Activated naive CD8-positive, alpha-beta T cell treated with anti-CD3 and anti-CD28 coated beads, Interleukin-2, amount 10 ng/mL, durations not matched to agents 7 days and 5 days (primary cell): ENCODE results near the gene SLC7A8. TPM values are rescaled to one million over a fixed set of nuclear protein-coding genes. Genes with fewer than 3 reads are reported as not detected.
"Not testable (repeated sequence)": the region's sequence is repeated elsewhere in the genome, so short reads cannot be mapped to it uniquely, and the experiment has no call there.

ENCODE experiments used
- ATAC-seq: fragments of 150-1000 bp; cut with Tn5 transposase; one replicate; pipeline ENCODE4 v1.10.0; 2021; ENCODE audit warnings: low read depth, moderate library complexity
- POLR2A ChIA-PET: fragments of 350-600 bp; sonication (Branson Sonifier 250); formaldehyde crosslinking; loops from one replicate; lab custom pipeline; 2021; ENCODE audit warnings: antibody characterized with exemption; lab: Charles Lee
- DNase-seq: peaks from one replicate; pipeline ENCODE4 v3.0.0; 2021
- H3K27ac Mint-ChIP-seq: one replicate; pipeline ENCODE4 v1.8.0; 2022; ENCODE audit warnings: mild to moderate bottlenecking, mixed read lengths
- H3K27me3 Mint-ChIP-seq: one replicate; pipeline ENCODE4 v1.8.0; 2022; ENCODE audit warnings: mild to moderate bottlenecking, moderate library complexity, mixed read lengths
- H3K36me3 Mint-ChIP-seq: one replicate; pipeline ENCODE4 v1.8.0; 2021; ENCODE audit warnings: mild to moderate bottlenecking, mixed read lengths
- H3K4me1 Mint-ChIP-seq: one replicate; pipeline ENCODE4 v1.8.0; 2021; ENCODE audit warnings: mixed read lengths
- H3K4me3 Mint-ChIP-seq: one replicate; pipeline ENCODE4 v1.8.0; 2022; ENCODE audit warnings: mild to moderate bottlenecking, moderate library complexity, mixed read lengths
- H3K9me3 Mint-ChIP-seq: one replicate; pipeline ENCODE4 v1.8.0; 2021; ENCODE audit warnings: mixed read lengths
- total RNA-seq, 2 experiments: library from RNA; stranded (reverse); gene quantifications; one replicate each; pipeline ENCODE4 v1.2.3, GENCODE V29; 2021

SLC7A8 gene
- total RNA-seq, 2 experiments from 2014 or later: 1.8 to 3.1 TPM

GRCh38 chr14:23199141-23199540, 15.7 kb upstream of the SLC7A8 start:
- H3K27me3 Mint-ChIP-seq, H3K27ac Mint-ChIP-seq, H3K4me3 Mint-ChIP-seq, H3K36me3 Mint-ChIP-seq, ATAC-seq, H3K9me3 Mint-ChIP-seq, POLR2A ChIA-PET, DNase-seq, H3K4me1 Mint-ChIP-seq: not testable (repeated sequence)

GRCh38 chr14:23196487-23196886, 13.0 kb upstream of the SLC7A8 start:
- peaks cover 15% of the 10 kb centered on the region for H3K27me3 Mint-ChIP-seq
- DNase-seq, H3K36me3 Mint-ChIP-seq, H3K9me3 Mint-ChIP-seq, H3K4me3 Mint-ChIP-seq, H3K27ac Mint-ChIP-seq, ATAC-seq, POLR2A ChIA-PET, H3K4me1 Mint-ChIP-seq: not testable (repeated sequence)

- POLR2A ChIA-PET: no interaction called here
- Mint-ChIP-seq H3K36me3 (no peaks in the 10 kb centered on the region), H3K4me1 (no peaks in the 10 kb centered on the region), H3K27ac (no peak overlapping the region), H3K4me3 (no peak overlapping the region), H3K27me3 (peaks cover 15% of the 10 kb centered on the region), H3K9me3 (no peaks in the 10 kb centered on the region)
- ATAC-seq: no peak
- no peak for DNase-seq
Observed at GRCh38 chr14:23195552-23196101, 12.2 kb upstream of the SLC7A8 start.

- no peak for DNase-seq
- H3K27me3 Mint-ChIP-seq: peaks cover 16% of the 10 kb centered on the region
- no peak for ATAC-seq
- no peak overlapping the region for H3K4me3 Mint-ChIP-seq
- no peaks in the 10 kb centered on the region for H3K4me1 Mint-ChIP-seq
- H3K27ac Mint-ChIP-seq: no peak overlapping the region
- no peaks in the 10 kb centered on the region for H3K9me3 Mint-ChIP-seq
- POLR2A ChIA-PET: no interaction called here
- H3K36me3 Mint-ChIP-seq: no peaks in the 10 kb centered on the region
Observed at GRCh38 chr14:23193432-23193831, 10.0 kb upstream of the SLC7A8 start.

GRCh38 chr14:23187925-23188324, 4.5 kb upstream of the SLC7A8 start:
- peaks cover 1% of the 10 kb centered on the region for H3K4me1 Mint-ChIP-seq
- H3K9me3 Mint-ChIP-seq: no peaks in the 10 kb centered on the region
- POLR2A ChIA-PET: interaction anchor here (2.1 kb wide), 1 partner anchor 67 kb away, joined by 9 read pairs; no protein-coding TSS in a partner anchor
- DNase-seq (no peak), ATAC-seq (no peak)
- no peaks in the 10 kb centered on the region for H3K36me3 Mint-ChIP-seq
- H3K27ac Mint-ChIP-seq: no peak overlapping the region
- no peak overlapping the region for H3K4me3 Mint-ChIP-seq
- peaks cover 11% of the 10 kb centered on the region for H3K27me3 Mint-ChIP-seq

GRCh38 chr14:23186913-23187654, 3.6 kb upstream of the SLC7A8 start:
- peaks cover 11% of the 10 kb centered on the region for H3K27me3 Mint-ChIP-seq
- no peaks in the 10 kb centered on the region for H3K9me3 Mint-ChIP-seq
- peaks cover 1% of the 10 kb centered on the region for H3K4me1 Mint-ChIP-seq
- ATAC-seq (peak; percentile 38), DNase-seq (no peak)
- no peak overlapping the region for H3K27ac Mint-ChIP-seq
- POLR2A ChIA-PET: interaction anchor here (1.2 to 2.1 kb wide), 2 partner anchors 66 to 67 kb away, joined by 3 to 9 read pairs; no protein-coding TSS in a partner anchor
- no peak overlapping the region for H3K4me3 Mint-ChIP-seq
- no peaks in the 10 kb centered on the region for H3K36me3 Mint-ChIP-seq

- no peak for DNase-seq
Observed at GRCh38 chr14:23185063-23185462, 1.6 kb upstream of the SLC7A8 start.

GRCh38 chr14:23183158-23183470, 346 bp downstream of the SLC7A8 start:
- DNase-seq (no peak), ATAC-seq (no peak)
- POLR2A ChIA-PET: interaction anchor here (3.6 kb wide), 1 partner anchor 63 kb away, joined by 17 read pairs; no protein-coding TSS in a partner anchor
- H3K27ac Mint-ChIP-seq: no peak overlapping the region
- no peaks in the 10 kb centered on the region for H3K36me3 Mint-ChIP-seq
- no peaks in the 10 kb centered on the region for H3K9me3 Mint-ChIP-seq
- no peak overlapping the region for H3K4me3 Mint-ChIP-seq
- H3K4me1 Mint-ChIP-seq: peaks cover 7% of the 10 kb centered on the region
- peaks cover 24% of the 10 kb centered on the region for H3K27me3 Mint-ChIP-seq

More at GRCh38 chr14:23185063-23185462, 1.6 kb upstream of the SLC7A8 start:
- no peaks in the 10 kb centered on the region for H3K36me3 Mint-ChIP-seq
- ATAC-seq: no peak
- POLR2A ChIA-PET: no interaction called here
- H3K27me3 Mint-ChIP-seq: peaks cover 20% of the 10 kb centered on the region
- H3K4me3 Mint-ChIP-seq: no peak overlapping the region
- H3K27ac Mint-ChIP-seq: no peak overlapping the region
- no peaks in the 10 kb centered on the region for H3K9me3 Mint-ChIP-seq
- H3K4me1 Mint-ChIP-seq: peaks cover 1% of the 10 kb centered on the region

GRCh38 chr14:23182372-23183157, 895 bp downstream of the SLC7A8 start:
- Mint-ChIP-seq H3K27me3 (peaks cover 24% of the 10 kb centered on the region), H3K4me1 (peaks cover 7% of the 10 kb centered on the region), H3K9me3 (no peaks in the 10 kb centered on the region), H3K4me3 (no peak overlapping the region), H3K27ac (no peak overlapping the region), H3K36me3 (no peaks in the 10 kb centered on the region)
- DNase-seq: peak; percentile 49
- POLR2A ChIA-PET: interaction anchor here (0.6 to 3.6 kb wide), 3 partner anchors 18 to 62 kb away, joined by 3 to 17 read pairs (median 4); no protein-coding TSS in a partner anchor
- ATAC-seq: peak; percentile 55

GRCh38 chr14:23181946-23182345, 1.5 kb downstream of the SLC7A8 start:
- DNase-seq (no peak), ATAC-seq (no peak)
- H3K4me1 Mint-ChIP-seq: peaks cover 7% of the 10 kb centered on the region
- peaks cover 24% of the 10 kb centered on the region for H3K27me3 Mint-ChIP-seq
- POLR2A ChIA-PET: interaction anchor here (0.6 to 3.6 kb wide), 3 partner anchors 18 to 61 kb away, joined by 3 to 17 read pairs (median 4); no protein-coding TSS in a partner anchor
- H3K4me3 Mint-ChIP-seq: no peak overlapping the region
- no peaks in the 10 kb centered on the region for H3K9me3 Mint-ChIP-seq
- no peak overlapping the region for H3K27ac Mint-ChIP-seq
- no peaks in the 10 kb centered on the region for H3K36me3 Mint-ChIP-seq

GRCh38 chr14:23181453-23181852, 2.0 kb downstream of the SLC7A8 start:
- POLR2A ChIA-PET: interaction anchor here (0.6 to 3.6 kb wide), 2 partner anchors 17 to 61 kb away, joined by 4 to 17 read pairs; no protein-coding TSS in a partner anchor
- Mint-ChIP-seq H3K27me3 (peaks cover 24% of the 10 kb centered on the region), H3K36me3 (no peaks in the 10 kb centered on the region), H3K27ac (no peak overlapping the region), H3K4me1 (peaks cover 6% of the 10 kb centered on the region), H3K4me3 (no peak overlapping the region), H3K9me3 (no peaks in the 10 kb centered on the region)
- no peak for DNase-seq
- ATAC-seq: no peak

- peaks cover 14% of the 10 kb centered on the region for H3K27me3 Mint-ChIP-seq
- DNase-seq: no peak
- H3K36me3 Mint-ChIP-seq: no peaks in the 10 kb centered on the region
- POLR2A ChIA-PET: interaction anchor here (0.6 kb wide), 1 partner anchor 384 kb away, joined by 4 read pairs; no protein-coding TSS in a partner anchor
- no peak overlapping the region for H3K4me3 Mint-ChIP-seq
- peaks cover 12% of the 10 kb centered on the region for H3K4me1 Mint-ChIP-seq
- no peaks in the 10 kb centered on the region for H3K9me3 Mint-ChIP-seq
- ATAC-seq: no peak
- no peak overlapping the region for H3K27ac Mint-ChIP-seq
Observed at GRCh38 chr14:23177181-23177580, 6.3 kb downstream of the SLC7A8 start.

- Mint-ChIP-seq H3K4me3 (no peak overlapping the region), H3K9me3 (no peaks in the 10 kb centered on the region), H3K36me3 (no peaks in the 10 kb centered on the region), H3K4me1 (peaks cover 13% of the 10 kb centered on the region), H3K27ac (no peak overlapping the region), H3K27me3 (peaks cover 8% of the 10 kb centered on the region)
- DNase-seq: no peak
- no peak for ATAC-seq
- POLR2A ChIA-PET: no interaction called here
Observed at GRCh38 chr14:23175823-23176222, 7.6 kb downstream of the SLC7A8 start.
